Astrocyte of the cerebellum (primary cell): ENCODE measurements around the gene PRKN.

Experiments
- DNase-seq: peaks from one replicate; pipeline ENCODE4 v3.0.0-alpha.2; 2011; ENCODE audit warnings: low read depth
- H3K4me3 ChIP-seq: 2 replicates; pipeline ENCODE4 v1.5.1; 2011; ENCODE audit warnings: mild to moderate bottlenecking, low read depth, low read length, moderate library complexity
- in situ Hi-C: cut with HindIII; loops from 2 replicates; pipeline ENCODE4 v1.10.0; 2017; ENCODE audit warnings: low sequenced_read_pairs
- TF ChIP-seq, protein P1 (sequence below): IDR thresholded peaks from 2 replicates; pipeline ENCODE4 v1.5.1; 2012; ENCODE audit warnings: low read length, low read depth, moderate library complexity, mild to moderate bottlenecking; ENCODE audit errors: missing control alignments

PRKN gene

DNA sequence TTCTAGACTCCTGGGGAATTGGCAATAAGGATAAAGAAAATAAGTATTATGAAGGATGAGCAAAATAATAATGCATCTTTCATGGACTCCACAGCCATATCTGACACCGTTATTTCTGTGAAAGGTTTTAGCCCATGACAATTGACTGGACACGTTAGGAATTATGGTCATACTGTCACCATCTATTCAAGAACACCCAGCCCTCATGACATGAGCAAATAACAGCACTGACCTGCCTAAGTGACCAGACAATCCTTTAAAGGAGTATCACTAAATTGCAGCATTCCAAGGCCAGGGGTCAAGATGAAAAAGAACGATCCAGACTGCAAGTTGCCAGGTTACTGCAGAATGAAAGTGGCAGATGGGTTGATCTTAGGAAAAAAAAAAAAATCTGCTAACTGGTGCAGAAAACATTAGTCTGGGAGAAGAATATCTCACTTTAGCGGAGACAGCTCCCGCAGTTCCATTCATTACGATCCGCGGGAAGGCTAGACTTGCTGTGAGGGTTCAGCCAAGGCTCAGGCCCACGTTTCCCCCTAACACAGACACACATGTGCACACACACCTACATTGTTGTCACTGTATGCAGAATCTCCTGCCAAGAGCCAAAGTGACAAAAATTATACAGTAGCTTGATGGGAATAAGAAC is 1216.0 kb downstream of the PRKN start:
- in situ Hi-C loops: no loop called here
- TF ChIP-seq, protein P1, sequence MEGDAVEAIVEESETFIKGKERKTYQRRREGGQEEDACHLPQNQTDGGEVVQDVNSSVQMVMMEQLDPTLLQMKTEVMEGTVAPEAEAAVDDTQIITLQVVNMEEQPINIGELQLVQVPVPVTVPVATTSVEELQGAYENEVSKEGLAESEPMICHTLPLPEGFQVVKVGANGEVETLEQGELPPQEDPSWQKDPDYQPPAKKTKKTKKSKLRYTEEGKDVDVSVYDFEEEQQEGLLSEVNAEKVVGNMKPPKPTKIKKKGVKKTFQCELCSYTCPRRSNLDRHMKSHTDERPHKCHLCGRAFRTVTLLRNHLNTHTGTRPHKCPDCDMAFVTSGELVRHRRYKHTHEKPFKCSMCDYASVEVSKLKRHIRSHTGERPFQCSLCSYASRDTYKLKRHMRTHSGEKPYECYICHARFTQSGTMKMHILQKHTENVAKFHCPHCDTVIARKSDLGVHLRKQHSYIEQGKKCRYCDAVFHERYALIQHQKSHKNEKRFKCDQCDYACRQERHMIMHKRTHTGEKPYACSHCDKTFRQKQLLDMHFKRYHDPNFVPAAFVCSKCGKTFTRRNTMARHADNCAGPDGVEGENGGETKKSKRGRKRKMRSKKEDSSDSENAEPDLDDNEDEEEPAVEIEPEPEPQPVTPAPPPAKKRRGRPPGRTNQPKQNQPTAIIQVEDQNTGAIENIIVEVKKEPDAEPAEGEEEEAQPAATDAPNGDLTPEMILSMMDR: no peak
- H3K4me3 ChIP-seq: no peak overlapping the region
- no peak for DNase-seq

DNA sequence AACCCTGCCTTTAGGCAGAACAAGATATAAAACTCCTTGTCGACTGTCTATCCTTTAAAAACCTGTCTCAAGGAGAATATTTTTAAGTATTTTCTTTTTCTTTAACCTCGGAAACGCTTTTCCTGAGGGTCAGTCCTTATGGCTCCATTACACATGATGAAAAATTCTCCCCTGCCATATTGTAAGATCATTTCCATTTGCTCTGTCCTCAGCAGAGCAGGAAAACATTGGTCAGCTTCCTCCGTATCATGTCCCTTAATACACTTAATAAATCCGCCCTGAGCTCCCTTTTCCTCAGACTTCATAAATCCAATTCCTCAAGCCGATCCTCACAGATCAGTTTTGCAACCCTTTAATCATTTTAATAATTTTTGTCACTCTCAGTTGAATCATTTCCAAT is 1219.2 kb downstream of the PRKN start:
- no peak overlapping the region for H3K4me3 ChIP-seq
- TF ChIP-seq, protein P1: no peak
- in situ Hi-C loops: no loop called here
- DNase-seq: no peak

DNA sequence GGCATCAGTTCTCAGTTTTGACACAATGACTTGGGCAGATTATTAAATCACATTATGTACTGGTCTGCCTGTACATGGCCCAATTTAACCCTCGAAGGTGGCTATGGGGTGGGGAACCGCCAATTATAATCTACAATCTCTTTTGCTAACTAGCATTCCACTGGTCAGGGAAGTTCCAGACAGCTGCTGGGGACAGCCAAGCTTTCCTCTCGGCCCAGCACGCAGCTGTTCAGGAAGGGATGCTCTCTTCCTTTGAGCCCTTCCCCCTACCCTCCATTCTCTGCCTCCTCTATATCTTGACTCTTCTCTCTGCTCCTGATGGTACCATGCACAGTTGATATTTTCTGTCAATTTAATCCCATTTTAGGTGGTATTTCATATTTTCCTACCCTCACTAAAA is 1220.2 kb downstream of the PRKN start:
- DNase-seq: no peak
- no peak overlapping the region for H3K4me3 ChIP-seq
- in situ Hi-C loops: no loop called here
- TF ChIP-seq, protein P1: no peak

DNA sequence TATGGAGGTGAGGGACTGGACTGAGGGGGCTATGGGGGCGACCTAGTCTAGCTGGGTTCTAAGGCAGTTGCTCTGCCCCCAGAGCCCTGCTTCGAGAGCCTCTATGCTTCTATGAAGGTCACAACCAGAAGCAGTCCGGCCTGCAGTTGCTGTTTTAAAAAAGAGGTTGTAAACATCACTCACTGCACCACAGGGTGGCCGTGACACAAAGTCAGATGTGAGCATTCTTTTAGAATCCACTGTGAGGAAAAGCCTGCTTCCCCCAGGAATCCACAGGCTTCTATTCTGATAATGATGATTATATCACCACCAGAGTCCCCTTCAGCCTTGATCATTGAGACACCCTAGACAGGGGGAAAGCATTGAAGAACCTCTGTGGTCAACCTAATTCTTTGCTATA is 1224.0 kb downstream of the PRKN start:
- DNase-seq: no peak
- H3K4me3 ChIP-seq: no peak overlapping the region
- in situ Hi-C loops: no loop called here
- TF ChIP-seq, protein P1: no peak

DNA sequence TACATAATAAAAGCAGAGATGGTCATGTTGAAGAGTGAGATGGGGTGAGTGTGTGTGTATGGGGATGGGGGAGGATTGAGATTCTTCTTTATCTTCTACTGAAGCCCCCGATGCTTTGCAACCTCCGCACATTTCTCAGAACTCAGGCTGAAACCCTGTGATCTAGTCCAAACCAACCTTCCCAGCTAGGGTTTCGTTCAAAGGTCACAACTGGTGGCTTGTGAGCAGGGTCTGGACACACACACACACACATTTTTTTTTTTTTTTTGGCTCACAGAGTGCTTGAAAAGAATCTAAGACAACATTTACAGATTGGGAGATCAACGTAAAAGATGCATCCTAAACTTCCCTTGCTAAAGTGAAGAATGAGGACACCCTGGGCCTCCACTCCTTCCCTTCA is 1228.7 kb downstream of the PRKN start:
- H3K4me3 ChIP-seq: no peak overlapping the region
- no peak for DNase-seq
- TF ChIP-seq, protein P1: no peak
- in situ Hi-C loops: no loop called here

DNA sequence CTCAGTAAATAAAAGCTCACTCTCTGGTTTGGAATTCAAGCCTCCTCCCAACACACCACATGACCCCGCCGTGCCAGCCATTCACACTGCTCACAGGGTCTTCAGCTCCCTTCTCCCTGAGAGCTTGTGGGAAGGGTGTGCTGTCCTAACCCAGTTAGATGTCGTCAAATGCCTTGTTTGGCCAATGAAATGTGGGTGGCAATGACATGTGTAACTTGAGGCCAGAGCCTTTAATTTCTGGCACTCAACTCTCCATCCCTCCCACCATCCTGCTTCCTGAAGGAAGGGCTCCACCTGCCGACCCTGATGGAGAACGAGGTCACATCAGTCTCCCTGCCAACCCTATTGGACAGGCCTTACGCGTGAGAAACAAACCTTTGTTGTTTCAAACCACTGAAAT is 1229.2 kb downstream of the PRKN start:
- no peak overlapping the region for H3K4me3 ChIP-seq
- peak; percentile 12 for DNase-seq
- TF ChIP-seq, protein P1: peak; percentile 32
- in situ Hi-C loops: no loop called here
